Uterus (tissue), 4 donors: ENCODE data around the gene GALNT9. TPM values are rescaled to one million over a fixed set of nuclear protein-coding genes. Genes with fewer than 3 reads are reported as not detected.
"Not testable (repeated sequence)": the region's sequence is repeated elsewhere in the genome, so short reads cannot be mapped to it uniquely, and the experiment has no call there.

ENCODE experiments used
- DNase-seq, 2 donors: peaks; one replicate each; pipeline ENCODE4 v3.0.0-alpha.2; 2019 to 2020
- H3K27ac ChIP-seq, 2 donors: fragments of 200-600 bp; sonication (generic); 1 replicate in 1 of 2; 2 replicates in 1 of 2; pipeline ENCODE4 v1.5.1; 2016 to 2018
- H3K27me3 ChIP-seq, 2 donors: fragments of 200-600 bp; sonication (generic); one replicate each; pipeline ENCODE4 v1.5.1; 2018 to 2019; ENCODE audit warnings: control low read depth in 1 of 2
- H3K36me3 ChIP-seq, 2 donors: fragments of 200-600 bp; sonication (generic); one replicate each; pipeline ENCODE4 v1.5.1; 2019; ENCODE audit warnings: control low read depth in 1 of 2
- H3K4me1 ChIP-seq, 2 donors: fragments of 200-600 bp; sonication (generic); one replicate each; pipeline ENCODE4 v1.5.1; 2018 to 2019; ENCODE audit warnings: control low read depth in 1 of 2
- H3K4me3 ChIP-seq, 2 donors: fragments of 200-600 bp; sonication (generic); 1 replicate in 1 of 2; 2 replicates in 1 of 2; pipeline ENCODE4 v1.5.1; 2018 to 2019; ENCODE audit warnings: mild to moderate bottlenecking in 1 of 2
- H3K9me3 ChIP-seq, 2 donors: fragments of 200-600 bp; sonication (generic); one replicate each; pipeline ENCODE4 v1.5.1; 2019; ENCODE audit warnings: control low read depth in 1 of 2
- CTCF ChIP-seq, 4 experiments: fragments of 200-600 bp in 2 of 4; fragments of 450-650 bp in 2 of 4; sonication (generic) in 2 of 4; IDR thresholded peaks; one replicate each; pipeline ENCODE4 v1.5.1; 2016 to 2019; ENCODE audit warnings: antibody characterized with exemption in 4 of 4, mild to moderate bottlenecking in 2 of 4, moderate library complexity in 1 of 4
- POLR2A ChIP-seq, 2 donors: fragments of 450-650 bp; IDR thresholded peaks; one replicate each; pipeline ENCODE4 v1.6.1; 2016; ENCODE audit warnings: antibody characterized with exemption in 2 of 2, mild to moderate bottlenecking in 1 of 2, moderate library complexity in 1 of 2
- intact Hi-C: fragments of 100-400 bp; cut with DNase I; formaldehyde crosslinking; loops from one replicate; pipeline ENCODE4 v1.15.1; 2023; ENCODE audit warnings: low total_unique reads
- total RNA-seq, 4 donors: library from RNA; depleted of rRNA in 3 of 4; stranded (reverse); fragments of >200 nt in 3 of 4; gene quantifications; one replicate each; pipeline versions ENCODE4 v1.1.0 to v1.2.4, GENCODE V29; 2014 to 2023
- donor health status: DM: yes; HTN: yes; CAD: no.

The GALNT9 gene
- total RNA-seq, 4 donors from 2014 or later: 1.5 to 4.3 TPM; not detected in 2

GRCh38 chr12:132266370-132266769 lies 63.0 kb downstream of the GALNT9 start:
- DNase-seq: no peak
- intact Hi-C loops: no loop called here
- H3K9me3 ChIP-seq: no peaks in the 10 kb centered on the region
- TF ChIP-seq POLR2A (IDR thresholded peaks at IDR 0.05) (no peak), CTCF (IDR thresholded peaks at IDR 0.05) (no peak)
- no peak overlapping the region for H3K4me3 ChIP-seq
- H3K27me3 ChIP-seq: no peaks in the 10 kb centered on the region
- H3K4me1 ChIP-seq: no peaks in the 10 kb centered on the region
- no peaks in the 10 kb centered on the region for H3K36me3 ChIP-seq
- no peak overlapping the region for H3K27ac ChIP-seq

- intact Hi-C loops, H3K4me1 ChIP-seq, H3K9me3 ChIP-seq, H3K4me3 ChIP-seq, DNase-seq, H3K36me3 ChIP-seq, H3K27ac ChIP-seq, H3K27me3 ChIP-seq: not testable (repeated sequence)
These were observed 63.6 kb downstream of the GALNT9 start for GRCh38 chr12:132265822-132266221.

GRCh38 chr12:132265056-132265800 lies 64.2 kb downstream of the GALNT9 start:
- Histone ChIP-seq H3K4me3 (no peak overlapping the region), H3K9me3 (no peaks in the 10 kb centered on the region), H3K27me3 (no peaks in the 10 kb centered on the region), H3K4me1 (no peaks in the 10 kb centered on the region), H3K27ac (no peak overlapping the region), H3K36me3 (no peaks in the 10 kb centered on the region)
- DNase-seq: no peak
- intact Hi-C loops: no loop called here
- TF ChIP-seq CTCF (IDR thresholded peaks at IDR 0.05) (no peak), POLR2A (IDR thresholded peaks at IDR 0.05) (no peak)

GRCh38 chr12:132264086-132265010 lies 65.0 kb downstream of the GALNT9 start:
- H3K4me1 ChIP-seq: no peaks in the 10 kb centered on the region
- intact Hi-C loops: no loop called here
- no peak for DNase-seq
- no peaks in the 10 kb centered on the region for H3K36me3 ChIP-seq
- H3K27ac ChIP-seq: no peak overlapping the region
- no peaks in the 10 kb centered on the region for H3K9me3 ChIP-seq
- H3K4me3 ChIP-seq: no peak overlapping the region
- H3K27me3 ChIP-seq: no peaks in the 10 kb centered on the region
- TF ChIP-seq POLR2A (IDR thresholded peaks at IDR 0.05) (no peak), CTCF (IDR thresholded peaks at IDR 0.05) (no peak)

GRCh38 chr12:132263451-132264049 lies 65.8 kb downstream of the GALNT9 start:
- no peaks in the 10 kb centered on the region for H3K4me1 ChIP-seq
- intact Hi-C loops: no loop called here
- H3K4me3 ChIP-seq: no peak overlapping the region
- H3K9me3 ChIP-seq: no peaks in the 10 kb centered on the region
- H3K27ac ChIP-seq: no peak overlapping the region
- no peaks in the 10 kb centered on the region for H3K27me3 ChIP-seq
- no peaks in the 10 kb centered on the region for H3K36me3 ChIP-seq
- DNase-seq: no peak
- TF ChIP-seq CTCF (IDR thresholded peaks at IDR 0.05) (no peak), POLR2A (IDR thresholded peaks at IDR 0.05) (no peak)
